ENCODE results near the gene ATP1B3. TPM values are rescaled to one million over a fixed set of nuclear protein-coding genes. Genes with fewer than 3 reads are reported as not detected.

Gene ATP1B3
- total and polyA plus RNA-seq, 10 of the 15 experiments (the other 5 are each of a cell fraction or from before 2014, with no cell fraction given), result 41.4 to 200 (median 94.0) TPM

GRCh38 chr3:141863491-141863890 lies 13.0 kb upstream of the ATP1B3 start:
- FAIRE-seq (no peak), ATAC-seq (no peak), DNase-seq (ENCODE audit: low read depth, low spot score) (no peak)
- ChIA-PET SMC1A (ENCODE audit: uncharacterized antibody, unreplicated experiment) (no interaction called here), POLR2A (no interaction called here), RAD21 (ENCODE audit: unreplicated experiment) (no interaction called here), CTCF (interaction anchor here (0.7 kb wide), 1 partner anchor 1354 kb away, joined by 3 read pairs; no protein-coding TSS in a partner anchor)
- H3K36me3 ChIP-seq (ENCODE audit: control insufficient read depth in 2 of 2, insufficient read depth in 2 of 2, low read length in 1 of 2), result no peaks in the 10 kb centered on the region
- 5% methylated on average over 1 of the region's 1 CpG for WGBS (ENCODE audit: insufficient coverage, insufficient replicate concordance, low lambda C conversion rate, missing lambda C conversion rate)
- H3K4me3 ChIP-seq, result no peak overlapping the region
- no peak overlapping the region for H3K9ac ChIP-seq (ENCODE audit: control insufficient read depth, insufficient read depth, low read length)
- no peaks in the 10 kb centered on the region for H3K4me1 ChIP-seq (ENCODE audit: control insufficient read depth, insufficient read depth, low read length)
- TF ChIP-seq STAT3 (IDR thresholded peaks at IDR 0.05; ENCODE audit: low read depth, low read length) (no peak), BMI1 (IDR thresholded peaks at IDR 0.05; ENCODE audit: borderline replicate concordance) (no peak), RB1 (IDR thresholded peaks at IDR 0.05; ENCODE audit: borderline replicate concordance) (no peak), RBBP5 (conservative IDR thresholded peaks at IDR 0.05) (no peak), SREBF2 (IDR thresholded peaks at IDR 0.05; ENCODE audit: low read length) (no peak), RELA (IDR thresholded peaks at IDR 0.05; ENCODE audit: borderline replicate concordance, partially characterized antibody) (no peak), YBX1 (IDR thresholded peaks at IDR 0.05) (no peak), STAT1 (conservative IDR thresholded peaks at IDR 0.05) (no peak), HDAC6 (IDR thresholded peaks at IDR 0.05; ENCODE audit: unreplicated experiment) (no peak), KDM1A (IDR thresholded peaks at IDR 0.05; ENCODE audit: borderline replicate concordance) (no peak), CREM (IDR thresholded peaks at IDR 0.05; ENCODE audit: low read depth) (no peak), DPF2 (IDR thresholded peaks at IDR 0.05) (no peak)
- no peaks in the 10 kb centered on the region for H4K20me1 ChIP-seq (ENCODE audit: control insufficient read depth, insufficient read depth)
- intact Hi-C loops (cut with micrococcal nuclease; ENCODE audit: unreplicated experiment), result no loop called here
- no TSS peak for BruUV-seq (replicated peaks)
- H3K79me2 ChIP-seq (ENCODE audit: control insufficient read depth, insufficient read depth, low read length), result no peaks in the 10 kb centered on the region
- H3K27me3 ChIP-seq (replicated peaks in 1 of 2; ENCODE audit: control insufficient read depth in 2 of 2, insufficient read depth in 2 of 2, low read length in 1 of 2), result no peaks in the 10 kb centered on the region
- H3K9me3 ChIP-seq (replicated peaks; ENCODE audit: control insufficient read depth, insufficient read depth, low read length), result no peaks in the 10 kb centered on the region
- no peak overlapping the region for H3K27ac ChIP-seq (ENCODE audit: control insufficient read depth, insufficient read depth)
- H3K4me2 ChIP-seq (ENCODE audit: control insufficient read depth, insufficient read depth), result no peak overlapping the region
- in situ Hi-C loops (cut with MboI), result no loop called here
- H2AFZ ChIP-seq (ENCODE audit: control insufficient read depth, low read depth, low read length), result no peak overlapping the region

All from GM12878 (cell line).